Body of pancreas (tissue), 4 donors: ENCODE results near the gene IGFN1.

ENCODE experiments used
- CTCF ChIP-seq, 7 experiments: fragments of 450-650 bp in 4 of 7; fragments of 200-600 bp in 3 of 7; sonication (generic) in 3 of 7; IDR thresholded peaks; one replicate each; pipeline ENCODE4 v1.5.1; 2016 to 2019; ENCODE audit warnings: antibody characterized with exemption in 7 of 7
- POLR2A ChIP-seq, 3 donors: fragments of 450-650 bp; IDR thresholded peaks; one replicate each; pipeline ENCODE4 v1.6.1; 2016; ENCODE audit warnings: antibody characterized with exemption in 3 of 3, mild to moderate bottlenecking in 2 of 3

GRCh38 chr1:201260236-201260590 lies 69.6 kb downstream of the IGFN1 start:
- TF ChIP-seq CTCF (IDR thresholded peaks at IDR 0.05) = no peak
- no peak for TF ChIP-seq POLR2A (IDR thresholded peaks at IDR 0.05)
